ENCODE results near the gene CLDN3. TPM values are rescaled to one million over a fixed set of nuclear protein-coding genes. Genes with fewer than 3 reads are reported as not detected.

Gene CLDN3
- total RNA-seq, 2 experiments from 2014 or later, result not detected

DNA sequence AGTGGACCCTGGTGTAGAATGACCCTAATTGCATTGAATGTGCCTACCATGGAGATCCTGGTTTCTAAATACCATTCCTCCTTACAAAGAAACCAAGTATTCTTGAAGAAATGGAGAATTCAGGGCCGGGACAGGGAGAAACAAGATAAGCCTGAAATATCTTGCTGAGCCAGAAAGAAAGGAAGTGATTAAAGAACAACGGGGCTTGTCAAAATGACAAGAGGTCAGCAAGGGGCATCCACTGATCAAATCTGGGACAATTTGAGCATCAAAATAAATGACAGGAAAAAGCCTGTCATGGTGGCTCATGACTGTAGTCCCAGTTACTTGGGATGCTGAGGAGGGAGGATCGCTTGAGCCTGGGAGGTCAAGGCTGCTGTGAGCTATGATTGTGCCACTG lies 39.6 kb downstream of the CLDN3 start:
- Histone ChIP-seq H4K20me1 (ENCODE audit: insufficient read depth, low read length) (no peaks in the 10 kb centered on the region), H2AFZ (ENCODE audit: low read length) (no peak overlapping the region), H3K36me3 (ENCODE audit: insufficient read depth, low read length) (peaks cover 2% of the 10 kb centered on the region; the same call in 1 of the 2 replicates), H3K27ac (ENCODE audit: low read depth, low read length, poor library complexity, severe bottlenecking) (no peak overlapping the region), H3K9me2 (ENCODE audit: insufficient read depth, low read length) (no peaks in the 10 kb centered on the region), H3K79me2 (ENCODE audit: insufficient read depth, low read depth, low read length) (no peaks in the 10 kb centered on the region), H3K9me3 (ENCODE audit: low read length) (no peaks in the 10 kb centered on the region), H3K4me1 (ENCODE audit: insufficient read depth, low read length, poor library complexity, severe bottlenecking) (peaks cover 14% of the 10 kb centered on the region), H3K4me2 (ENCODE audit: low read length) (no peak overlapping the region), H3K4me3 (ENCODE audit: low read depth, low read length, poor library complexity, severe bottlenecking) (no peak overlapping the region)
- DNase-seq (ENCODE audit: low spot score), result no peak
- intact Hi-C loops (cut with micrococcal nuclease; ENCODE audit: unreplicated experiment), result loop anchor here (5.0 to 10.0 kb wide), 2 partner anchors 63 to 206 kb away; partner anchors contain the start of genes BAZ1B and VPS37D
- ChIA-PET CTCF (ENCODE audit: unreplicated experiment) (no interaction called here), POLR2A (interaction anchor here (0.7 kb wide), 1 partner anchor 102 kb away, joined by 5 read pairs; no protein-coding TSS in a partner anchor)
- TF ChIP-seq EZH2phosphoT487 (IDR thresholded peaks at IDR 0.05; ENCODE audit: borderline replicate concordance, low read depth, low read length) (no peak), CTCF (conservative IDR thresholded peaks at IDR 0.05; ENCODE audit: low read length) (no peak)
- no TSS peak for BruUV-seq (replicated peaks)

GRCh38 chr7:73728551-73728950 lies 41.5 kb downstream of the CLDN3 start:
- BruUV-seq (replicated peaks), result no TSS peak
- POLR2A ChIA-PET, result interaction anchor here (0.5 to 0.7 kb wide), 2 partner anchors 9 to 109 kb away, joined by 3 to 4 read pairs; partner anchors contain the start of gene STX1A

More at GRCh38 chr7:73728551-73728950, 41.5 kb downstream of the CLDN3 start:
- H3K79me2 ChIP-seq (ENCODE audit: insufficient read depth, low read depth, low read length), result no peaks in the 10 kb centered on the region
- H3K9me3 ChIP-seq (ENCODE audit: low read length), result no peaks in the 10 kb centered on the region
- no peaks in the 10 kb centered on the region for H3K36me3 ChIP-seq (ENCODE audit: insufficient read depth, low read length)
- intact Hi-C loops (cut with micrococcal nuclease; ENCODE audit: unreplicated experiment), result loop anchor here (10.0 kb wide), 1 partner anchor 274 kb away; no protein-coding TSS in a partner anchor
- H3K4me2 ChIP-seq (ENCODE audit: low read length), result no peak overlapping the region
- CTCF ChIA-PET (ENCODE audit: unreplicated experiment), result interaction anchor here (1.2 kb wide), 1 partner anchor 10 kb away, joined by 3 read pairs; the partner anchor contains the start of gene ABHD11
- no peak overlapping the region for H3K27ac ChIP-seq (ENCODE audit: low read depth, low read length, poor library complexity, severe bottlenecking)
- no peaks in the 10 kb centered on the region for H4K20me1 ChIP-seq (ENCODE audit: insufficient read depth, low read length)
- H3K9me2 ChIP-seq (ENCODE audit: insufficient read depth, low read length), result no peaks in the 10 kb centered on the region
- peaks cover 7% of the 10 kb centered on the region for H3K4me1 ChIP-seq (ENCODE audit: insufficient read depth, low read length, poor library complexity, severe bottlenecking)
- H3K4me3 ChIP-seq (ENCODE audit: low read depth, low read length, poor library complexity, severe bottlenecking), result no peak overlapping the region
- DNase-seq (ENCODE audit: low spot score), result no peak
- no peak overlapping the region for H2AFZ ChIP-seq (ENCODE audit: low read length)
- no peak for TF ChIP-seq CTCF (conservative IDR thresholded peaks at IDR 0.05; ENCODE audit: low read length)
- no peak for TF ChIP-seq EZH2phosphoT487 (IDR thresholded peaks at IDR 0.05; ENCODE audit: borderline replicate concordance, low read depth, low read length)
